ENCODE data around the gene PFDN1.
"Not testable (repeated sequence)": the region's sequence is repeated elsewhere in the genome, so short reads cannot be mapped to it uniquely, and the experiment has no call there.

Gene PFDN1

DNA sequence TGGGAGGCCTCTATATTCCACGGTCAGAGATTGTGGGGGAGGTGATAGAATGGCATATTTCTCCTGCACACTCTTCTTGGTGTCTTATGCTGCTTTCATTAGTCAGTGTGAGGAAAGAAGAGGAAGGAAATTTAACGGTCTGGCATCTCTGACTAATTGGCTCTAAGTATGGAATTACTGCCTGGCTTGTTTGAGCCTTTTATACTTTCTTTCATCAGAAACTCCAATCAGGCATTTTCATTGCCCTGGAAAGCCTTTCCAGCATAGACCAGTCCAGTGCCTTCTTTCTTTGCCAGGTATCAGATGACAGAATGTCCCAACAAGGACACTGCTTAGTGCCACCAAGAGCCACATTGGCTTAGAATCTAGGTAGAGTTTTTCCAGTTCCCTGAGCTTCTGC is 97.7 kb downstream of the PFDN1 start:
- in situ Hi-C loops (cut with HindIII; ENCODE audit: low sequenced_read_pairs) = no loop called here
- TF ChIP-seq, protein P1, sequence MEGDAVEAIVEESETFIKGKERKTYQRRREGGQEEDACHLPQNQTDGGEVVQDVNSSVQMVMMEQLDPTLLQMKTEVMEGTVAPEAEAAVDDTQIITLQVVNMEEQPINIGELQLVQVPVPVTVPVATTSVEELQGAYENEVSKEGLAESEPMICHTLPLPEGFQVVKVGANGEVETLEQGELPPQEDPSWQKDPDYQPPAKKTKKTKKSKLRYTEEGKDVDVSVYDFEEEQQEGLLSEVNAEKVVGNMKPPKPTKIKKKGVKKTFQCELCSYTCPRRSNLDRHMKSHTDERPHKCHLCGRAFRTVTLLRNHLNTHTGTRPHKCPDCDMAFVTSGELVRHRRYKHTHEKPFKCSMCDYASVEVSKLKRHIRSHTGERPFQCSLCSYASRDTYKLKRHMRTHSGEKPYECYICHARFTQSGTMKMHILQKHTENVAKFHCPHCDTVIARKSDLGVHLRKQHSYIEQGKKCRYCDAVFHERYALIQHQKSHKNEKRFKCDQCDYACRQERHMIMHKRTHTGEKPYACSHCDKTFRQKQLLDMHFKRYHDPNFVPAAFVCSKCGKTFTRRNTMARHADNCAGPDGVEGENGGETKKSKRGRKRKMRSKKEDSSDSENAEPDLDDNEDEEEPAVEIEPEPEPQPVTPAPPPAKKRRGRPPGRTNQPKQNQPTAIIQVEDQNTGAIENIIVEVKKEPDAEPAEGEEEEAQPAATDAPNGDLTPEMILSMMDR (IDR thresholded peaks at IDR 0.05; ENCODE audit: low read depth, low read length, missing control alignments) = no peak
- no peak overlapping the region for H3K4me3 ChIP-seq (ENCODE audit: low read depth, low read length)
- no peak for DNase-seq (ENCODE audit: low read depth)

DNA sequence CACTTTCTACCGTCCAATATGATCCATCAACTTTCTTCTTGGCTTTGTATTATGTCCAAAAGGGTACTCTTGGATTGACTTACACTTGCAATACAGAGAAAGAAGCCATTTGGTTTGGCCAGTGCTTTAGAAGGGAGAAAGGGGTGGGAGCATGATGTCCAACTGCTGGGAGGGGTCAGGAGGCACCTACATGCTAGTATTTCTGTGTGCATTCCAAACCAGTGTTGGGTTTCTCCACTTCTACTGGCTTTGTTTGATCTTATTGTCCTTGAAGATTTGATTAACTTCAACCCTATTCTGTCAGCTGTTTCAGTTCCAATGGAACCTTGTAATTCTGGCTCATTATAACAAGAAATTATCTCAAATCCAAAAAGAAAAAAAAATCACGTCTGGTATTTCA is 100.3 kb downstream of the PFDN1 start:
- H3K4me3 ChIP-seq (ENCODE audit: low read depth, low read length) = no peak overlapping the region
- no peak for DNase-seq (ENCODE audit: low read depth)
- TF ChIP-seq, protein P1 (IDR thresholded peaks at IDR 0.05; ENCODE audit: low read depth, low read length, missing control alignments) = no peak
- in situ Hi-C loops (cut with HindIII; ENCODE audit: low sequenced_read_pairs) = no loop called here

DNA sequence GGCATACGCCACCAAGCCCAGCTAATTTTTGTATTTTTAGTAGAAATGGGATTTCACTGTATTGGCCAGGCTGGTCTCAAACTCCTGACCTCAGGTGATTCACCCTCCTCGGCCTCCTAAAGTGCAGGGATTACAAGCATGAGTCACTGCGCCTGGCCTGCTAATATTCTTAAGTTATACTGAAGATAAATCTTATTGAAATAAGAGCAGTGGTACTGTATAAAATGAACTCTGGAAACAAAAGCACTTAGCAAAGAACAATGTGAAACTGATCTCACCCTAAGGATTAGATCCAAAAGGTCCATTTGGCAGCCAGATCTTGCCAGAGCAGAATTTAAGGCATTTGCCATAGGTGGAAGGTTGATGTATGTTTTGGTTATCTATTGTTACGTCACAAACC is 100.8 kb downstream of the PFDN1 start:
- in situ Hi-C loops (cut with HindIII; ENCODE audit: low sequenced_read_pairs) = no loop called here
- H3K4me3 ChIP-seq (ENCODE audit: low read depth, low read length) = no peak overlapping the region
- TF ChIP-seq, protein P1 (IDR thresholded peaks at IDR 0.05; ENCODE audit: low read depth, low read length, missing control alignments) = no peak
- DNase-seq (ENCODE audit: low read depth) = no peak

DNA sequence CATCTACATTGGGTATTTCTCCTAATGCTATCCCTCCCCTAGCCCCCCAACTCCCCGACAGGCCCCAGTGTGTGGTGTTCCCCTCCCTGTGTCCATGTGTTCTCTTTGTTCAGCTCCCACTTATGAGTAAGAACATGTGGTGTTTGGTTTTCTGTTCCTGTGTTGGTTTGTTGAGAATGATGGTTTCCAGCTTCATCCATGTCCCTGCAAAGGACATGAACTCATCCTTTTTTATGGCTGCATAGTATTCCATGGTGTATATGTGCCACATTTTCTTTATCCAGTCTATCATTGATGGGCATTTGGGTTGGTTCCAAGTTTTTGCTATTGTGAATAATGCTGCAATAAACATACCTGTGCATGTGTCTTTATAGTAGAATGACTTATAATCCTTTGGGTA is 104.0 kb downstream of the PFDN1 start:
- H3K4me3 ChIP-seq (ENCODE audit: low read depth, low read length); in situ Hi-C loops (cut with HindIII; ENCODE audit: low sequenced_read_pairs); DNase-seq (ENCODE audit: low read depth): not testable (repeated sequence)

DNA sequence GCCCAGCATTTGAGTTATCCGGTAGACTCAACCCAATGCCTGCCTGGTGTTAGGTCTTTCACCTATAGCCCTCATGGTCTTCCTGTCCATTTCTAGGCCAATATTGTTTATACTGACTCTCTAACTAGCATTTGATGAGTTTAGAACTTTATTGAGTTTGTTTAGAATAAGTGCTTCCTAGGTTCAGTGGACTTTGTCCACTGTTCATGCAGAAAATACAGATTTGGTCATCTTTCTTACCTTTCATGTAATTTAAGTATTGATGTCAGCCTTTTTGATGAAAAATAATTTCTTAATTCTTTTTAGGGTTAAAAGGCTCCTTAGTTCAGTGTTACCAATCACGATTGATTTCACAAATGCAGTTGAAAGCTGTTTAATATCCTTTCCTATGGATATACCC is 105.9 kb downstream of the PFDN1 start:
- in situ Hi-C loops (cut with HindIII; ENCODE audit: low sequenced_read_pairs) = no loop called here
- TF ChIP-seq, protein P1 (IDR thresholded peaks at IDR 0.05; ENCODE audit: low read depth, low read length, missing control alignments) = no peak
- no peak for DNase-seq (ENCODE audit: low read depth)
- no peak overlapping the region for H3K4me3 ChIP-seq (ENCODE audit: low read depth, low read length)

DNA sequence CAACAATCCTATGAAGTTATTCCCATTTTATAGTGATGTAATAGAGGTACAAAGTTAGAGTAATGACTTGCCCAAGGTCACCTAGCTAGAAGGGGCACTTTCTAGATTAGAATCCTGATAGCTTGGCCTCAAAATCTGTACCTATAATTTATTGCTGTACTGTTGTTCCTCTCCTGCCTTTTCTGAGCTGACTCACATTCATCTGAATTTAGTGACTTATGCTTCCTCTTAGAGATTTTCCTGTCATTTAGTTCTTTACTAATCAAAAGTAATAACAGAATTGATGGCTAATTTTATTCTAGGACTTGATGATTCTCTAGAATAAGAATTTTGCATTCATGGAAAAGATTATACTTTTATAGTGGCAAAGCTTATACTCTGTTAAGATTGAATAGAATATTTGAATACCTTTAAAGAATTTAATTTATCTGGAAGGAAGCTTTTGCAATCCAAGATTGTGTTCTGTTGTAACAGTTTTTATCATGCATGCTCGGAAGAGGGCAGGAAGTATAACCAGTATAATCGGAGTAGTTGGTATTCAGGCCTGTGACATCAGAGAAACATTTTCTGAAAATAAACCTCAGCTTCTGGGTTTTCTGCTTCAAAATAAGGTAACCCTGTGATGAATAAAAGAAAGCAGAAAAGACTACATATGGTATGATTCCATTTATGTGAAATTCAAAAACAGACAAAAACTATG is 106.6 kb downstream of the PFDN1 start:
- no peak for DNase-seq (ENCODE audit: low read depth)
- in situ Hi-C loops (cut with HindIII; ENCODE audit: low sequenced_read_pairs) = no loop called here
- H3K4me3 ChIP-seq (ENCODE audit: low read depth, low read length) = no peak overlapping the region
- TF ChIP-seq, protein P1 (IDR thresholded peaks at IDR 0.05; ENCODE audit: low read depth, low read length, missing control alignments) = no peak

Data from astrocyte of the cerebellum (primary cell).